Stimulated activated naive B cell treated with anti-CD40 and anti-IgM and Interleukin-4, amounts not matched to agents 10 μg/mL and 1 μg/mL and 100 μg/mL, for 72 hours (primary cell): ENCODE results near the gene MRTFA.

Experiments
- ATAC-seq, 2 donors: fragments of 150-1000 bp; cut with Tn5 transposase; replicated peaks; 2 replicates each; pipeline ENCODE4 v1.10.0; 2021; ENCODE audit warnings: moderate library complexity in 1 of 2
- DNase-seq: peaks from one replicate; pipeline ENCODE4 v3.0.0; 2021
- H3K27ac Mint-ChIP-seq: one replicate; pipeline ENCODE4 v1.8.0; 2022; ENCODE audit warnings: mild to moderate bottlenecking, mixed read lengths
- H3K27me3 Mint-ChIP-seq, 2 donors: one replicate each; pipeline ENCODE4 v1.8.0; 2022; ENCODE audit warnings: mixed read lengths in 2 of 2
- H3K36me3 Mint-ChIP-seq, 2 donors: one replicate each; pipeline ENCODE4 v1.8.0; 2022; ENCODE audit warnings: mixed read lengths in 2 of 2, mild to moderate bottlenecking in 1 of 2
- H3K4me1 Mint-ChIP-seq, 2 donors: one replicate each; pipeline ENCODE4 v1.8.0; 2022; ENCODE audit warnings: mixed read lengths in 2 of 2, mild to moderate bottlenecking in 1 of 2
- H3K4me3 Mint-ChIP-seq, 2 donors: one replicate each; pipeline ENCODE4 v1.8.0; 2022; ENCODE audit warnings: mild to moderate bottlenecking in 2 of 2, mixed read lengths in 2 of 2, moderate library complexity in 1 of 2
- H3K9me3 Mint-ChIP-seq, 2 donors: one replicate each; pipeline ENCODE4 v1.8.0; 2022; ENCODE audit warnings: mixed read lengths in 2 of 2, mild to moderate bottlenecking in 1 of 2

The MRTFA gene

GRCh38 chr22:40416636-40417035 is 219.9 kb downstream of the MRTFA start:
- ATAC-seq (no peak), DNase-seq (no peak)
- Mint-ChIP-seq H3K4me1 (peaks cover 54 to 71% of the 10 kb centered on the region in 2 donors), H3K27me3 (no peaks in the 10 kb centered on the region), H3K9me3 (no peaks in the 10 kb centered on the region), H3K27ac (peak overlapping the region; percentile 95), H3K4me3 (peak overlapping the region; percentile 68 to 73), H3K36me3 (peaks cover 48 to 64% of the 10 kb centered on the region in 2 donors)

GRCh38 chr22:40416267-40416570 is 220.3 kb downstream of the MRTFA start:
- H3K27me3 Mint-ChIP-seq, result no peaks in the 10 kb centered on the region
- peak overlapping the region; percentile 68 to 73 for H3K4me3 Mint-ChIP-seq
- ATAC-seq (no peak), DNase-seq (no peak)
- no peaks in the 10 kb centered on the region for H3K9me3 Mint-ChIP-seq
- peaks cover 57 to 76% of the 10 kb centered on the region in 2 donors for H3K4me1 Mint-ChIP-seq
- peak overlapping the region; percentile 95 for H3K27ac Mint-ChIP-seq
- H3K36me3 Mint-ChIP-seq, result peaks cover 47 to 65% of the 10 kb centered on the region in 2 donors

- DNase-seq (no peak), ATAC-seq (peak; percentile 45 to 49)
- Mint-ChIP-seq H3K4me1 (peaks cover 57 to 79% of the 10 kb centered on the region in 2 donors), H3K9me3 (no peaks in the 10 kb centered on the region), H3K4me3 (peak overlapping the region; percentile 68 to 73), H3K27ac (peak overlapping the region; percentile 95), H3K27me3 (no peaks in the 10 kb centered on the region), H3K36me3 (peaks cover 46 to 64% of the 10 kb centered on the region in 2 donors)
These were observed 220.8 kb downstream of the MRTFA start for GRCh38 chr22:40415531-40416266.

DNA sequence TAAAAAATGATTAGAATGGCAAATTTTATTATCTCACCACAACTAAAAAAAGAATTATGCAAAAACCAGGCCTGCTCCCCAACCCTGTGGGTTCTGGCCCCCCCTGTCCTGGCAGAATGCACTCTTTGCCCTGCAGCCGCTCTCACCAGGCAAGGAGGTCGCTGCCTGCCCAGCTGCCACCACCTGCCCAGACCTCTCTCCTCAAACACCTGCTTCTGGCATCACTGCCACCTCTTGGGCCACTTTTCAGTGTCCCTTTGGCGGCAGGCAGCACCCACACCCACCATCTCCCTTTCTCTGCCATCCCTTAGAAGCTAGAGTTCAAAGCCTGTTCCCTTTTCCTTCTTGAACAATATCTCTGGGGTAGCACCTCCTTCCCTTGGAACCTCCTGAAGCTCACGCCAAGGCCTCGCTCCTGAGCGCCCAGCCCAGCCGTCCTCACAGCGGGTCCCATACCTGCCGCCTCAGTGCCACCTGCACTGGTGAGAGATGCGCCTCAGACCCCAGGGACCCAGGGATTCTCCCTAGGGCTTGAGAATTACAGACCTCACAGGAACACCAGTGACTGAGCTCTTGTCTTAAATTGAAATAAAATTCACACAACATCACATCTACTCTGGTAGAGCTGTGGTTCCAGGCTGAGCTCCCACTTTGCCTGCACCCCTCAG is 221.5 kb downstream of the MRTFA start:
- H3K4me1 Mint-ChIP-seq, result peaks cover 56 to 85% of the 10 kb centered on the region in 2 donors
- DNase-seq, result no peak
- peaks cover 48 to 63% of the 10 kb centered on the region in 2 donors for H3K36me3 Mint-ChIP-seq
- peak; percentile 18 to 21 for ATAC-seq
- H3K4me3 Mint-ChIP-seq, result peak overlapping the region; percentile 68 to 73
- H3K27ac Mint-ChIP-seq, result peak overlapping the region; percentile 95
- no peaks in the 10 kb centered on the region for H3K9me3 Mint-ChIP-seq
- no peaks in the 10 kb centered on the region for H3K27me3 Mint-ChIP-seq

DNA sequence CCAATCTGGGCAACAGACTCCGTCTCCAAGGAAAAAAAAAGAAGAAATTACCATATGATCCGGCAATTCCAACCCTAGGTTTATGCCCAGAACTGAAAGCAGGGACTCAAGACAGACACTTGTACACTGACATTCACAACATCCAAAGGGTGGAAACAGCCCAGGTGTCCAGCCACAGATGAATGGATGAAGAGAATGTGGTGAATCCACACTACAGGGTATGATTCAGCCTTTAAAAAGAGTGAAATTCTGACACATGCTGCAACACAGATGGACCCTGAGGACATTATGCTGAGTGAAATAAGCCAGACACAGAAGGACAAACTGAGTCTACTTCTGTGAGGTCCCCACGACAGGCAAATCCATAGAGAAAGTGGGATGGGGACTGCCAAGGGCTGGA is 222.2 kb downstream of the MRTFA start:
- H3K4me1 Mint-ChIP-seq, result peaks cover 50 to 88% of the 10 kb centered on the region in 2 donors
- H3K4me3 Mint-ChIP-seq, result peak overlapping the region; percentile 69 to 73
- DNase-seq, result no peak
- peaks cover 49 to 62% of the 10 kb centered on the region in 2 donors for H3K36me3 Mint-ChIP-seq
- peak overlapping the region; percentile 93 for H3K27ac Mint-ChIP-seq
- no peaks in the 10 kb centered on the region for H3K9me3 Mint-ChIP-seq
- H3K27me3 Mint-ChIP-seq, result no peaks in the 10 kb centered on the region
- peak in 1 of 2 donors; percentile 9 for ATAC-seq

- Mint-ChIP-seq H3K27ac (peak overlapping the region; percentile 93), H3K27me3 (no peaks in the 10 kb centered on the region), H3K36me3 (peaks cover 52 to 66% of the 10 kb centered on the region in 2 donors), H3K4me1 (peaks cover 48 to 89% of the 10 kb centered on the region in 2 donors), H3K4me3 (peak overlapping the region; percentile 69 to 73), H3K9me3 (no peaks in the 10 kb centered on the region)
- DNase-seq (no peak), ATAC-seq (no peak)
These were observed 222.6 kb downstream of the MRTFA start for GRCh38 chr22:40413873-40414272.

DNA sequence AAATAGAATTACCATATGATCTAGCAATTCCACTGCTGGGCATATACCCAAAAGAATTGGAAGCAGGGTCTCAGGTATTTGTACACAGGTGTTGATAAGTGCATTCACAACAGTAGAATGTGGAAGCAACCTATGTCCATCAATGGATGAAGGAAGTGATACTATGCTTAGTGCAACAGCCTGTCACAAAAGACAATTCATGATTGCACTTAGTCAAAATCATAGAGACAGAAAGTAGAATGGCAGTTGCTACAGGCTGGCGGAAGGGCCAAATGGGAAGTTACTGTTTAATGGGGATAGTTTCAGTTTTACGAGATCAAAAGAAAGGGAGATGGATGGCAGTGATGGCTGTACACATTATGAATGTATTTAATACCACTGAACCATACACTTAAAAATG is 224.1 kb downstream of the MRTFA start:
- peaks cover 41 to 82% of the 10 kb centered on the region in 2 donors for H3K4me1 Mint-ChIP-seq
- DNase-seq (no peak), ATAC-seq (peak; percentile 79 to 80)
- H3K9me3 Mint-ChIP-seq, result no peaks in the 10 kb centered on the region
- no peaks in the 10 kb centered on the region for H3K27me3 Mint-ChIP-seq
- H3K27ac Mint-ChIP-seq, result peak overlapping the region; percentile 37
- peaks cover 61 to 70% of the 10 kb centered on the region in 2 donors for H3K36me3 Mint-ChIP-seq
- peak overlapping the region; percentile 23 to 56 for H3K4me3 Mint-ChIP-seq

DNA sequence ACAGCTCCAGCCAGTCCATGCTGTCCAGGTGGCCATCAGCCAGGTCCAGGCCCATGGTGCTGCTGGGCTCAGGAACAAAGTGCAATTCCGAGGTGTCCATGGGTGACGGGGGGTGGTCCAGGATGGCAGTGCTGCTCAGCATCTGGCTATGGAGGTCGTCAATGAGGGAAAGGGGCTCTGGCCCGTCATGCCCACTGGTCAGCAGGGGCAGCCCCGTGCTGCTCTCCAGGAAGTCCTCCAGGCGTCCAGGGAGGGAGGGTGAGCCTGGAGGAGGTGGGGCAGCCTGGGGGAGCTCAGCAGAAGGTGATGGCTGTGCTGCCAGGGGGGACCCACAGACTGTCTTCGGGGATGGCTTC is 225.0 kb downstream of the MRTFA start:
- H3K27me3 Mint-ChIP-seq, result no peaks in the 10 kb centered on the region
- H3K4me1 Mint-ChIP-seq, result peaks cover 36 to 73% of the 10 kb centered on the region in 2 donors
- peak overlapping the region in 1 of 2 donors; percentile 11 for H3K4me3 Mint-ChIP-seq
- H3K27ac Mint-ChIP-seq, result peak overlapping the region; percentile 77
- ATAC-seq, result no peak
- H3K9me3 Mint-ChIP-seq, result no peaks in the 10 kb centered on the region
- no peak for DNase-seq
- peaks cover 61 to 75% of the 10 kb centered on the region in 2 donors for H3K36me3 Mint-ChIP-seq

DNA sequence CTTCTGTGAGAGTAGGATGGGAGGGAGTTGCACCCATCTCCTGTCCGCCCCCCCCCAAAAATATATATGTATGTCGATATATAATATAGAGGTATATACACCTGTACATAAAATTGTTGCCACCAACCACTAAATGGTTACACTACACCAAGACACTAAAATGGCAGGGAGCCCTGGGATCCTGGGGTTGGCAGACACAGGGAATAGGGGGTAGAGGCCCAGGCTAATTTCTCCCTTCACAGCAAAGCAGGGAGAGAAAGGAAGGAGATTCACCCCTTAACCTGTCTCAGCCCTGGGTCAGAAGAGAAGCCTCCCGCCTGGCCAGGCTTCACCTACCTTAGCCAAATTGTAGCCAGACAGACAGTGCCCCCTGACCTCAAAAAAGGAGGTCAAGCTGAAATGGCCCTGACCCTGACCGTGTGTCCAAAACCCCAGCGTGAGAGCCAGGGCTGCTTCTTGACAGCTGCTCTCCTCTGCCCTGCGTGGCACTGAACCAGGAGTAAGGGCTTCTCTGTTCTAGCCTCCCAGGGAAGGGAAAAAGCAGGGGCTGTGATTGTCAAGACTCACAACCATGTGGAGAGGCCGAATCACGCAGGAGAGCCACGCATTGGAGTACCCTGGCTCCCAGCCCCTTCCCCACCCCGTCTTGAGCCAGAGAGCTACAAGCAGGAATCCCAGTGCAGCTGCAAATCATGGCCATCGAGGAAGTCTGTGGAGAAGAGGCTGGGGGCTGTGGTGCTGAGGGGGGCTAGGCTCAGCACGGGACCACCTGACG is 225.6 kb downstream of the MRTFA start:
- ATAC-seq, result no peak
- peak overlapping the region; percentile 77 for H3K27ac Mint-ChIP-seq
- H3K27me3 Mint-ChIP-seq, result no peaks in the 10 kb centered on the region
- DNase-seq, result no peak
- no peak overlapping the region for H3K4me3 Mint-ChIP-seq
- H3K36me3 Mint-ChIP-seq, result peaks cover 56 to 70% of the 10 kb centered on the region in 2 donors
- no peaks in the 10 kb centered on the region for H3K9me3 Mint-ChIP-seq
- H3K4me1 Mint-ChIP-seq, result peaks cover 31 to 68% of the 10 kb centered on the region in 2 donors

GRCh38 chr22:40410272-40410671 is 226.2 kb downstream of the MRTFA start:
- H3K4me1 Mint-ChIP-seq, result peaks cover 24 to 61% of the 10 kb centered on the region in 2 donors
- H3K4me3 Mint-ChIP-seq, result no peak overlapping the region
- ATAC-seq (no peak), DNase-seq (no peak)
- H3K27ac Mint-ChIP-seq, result peak overlapping the region; percentile 86
- peaks cover 50 to 67% of the 10 kb centered on the region in 2 donors for H3K36me3 Mint-ChIP-seq
- H3K27me3 Mint-ChIP-seq, result no peaks in the 10 kb centered on the region
- H3K9me3 Mint-ChIP-seq, result no peaks in the 10 kb centered on the region

DNA sequence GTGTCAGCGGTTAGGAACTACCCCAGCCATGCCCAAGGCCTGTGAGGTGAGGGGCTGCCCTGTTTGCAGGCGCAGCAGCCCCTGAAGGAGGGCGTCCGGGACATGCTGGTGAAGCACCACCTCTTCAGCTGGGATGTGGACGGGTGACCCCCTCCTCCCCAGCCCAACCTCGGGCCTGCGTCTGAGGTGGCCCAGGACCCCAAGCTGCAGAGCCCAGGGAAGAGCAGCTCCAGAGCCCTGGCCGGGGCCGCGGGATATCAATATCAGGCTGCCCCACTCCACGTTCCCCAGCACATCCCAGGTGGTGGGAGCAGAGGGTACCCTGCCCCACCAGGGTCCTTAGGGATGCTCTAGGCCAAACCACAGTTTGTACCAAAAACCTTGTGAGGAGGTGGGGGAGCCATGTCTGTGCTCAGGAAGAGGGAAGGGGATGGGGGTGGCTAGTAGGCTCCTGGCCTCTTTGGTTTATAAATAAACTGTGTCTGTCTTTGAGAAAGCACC is 226.9 kb downstream of the MRTFA start:
- no peaks in the 10 kb centered on the region for H3K9me3 Mint-ChIP-seq
- H3K36me3 Mint-ChIP-seq, result peaks cover 46 to 61% of the 10 kb centered on the region in 2 donors
- H3K27ac Mint-ChIP-seq, result peak overlapping the region; percentile 82
- DNase-seq (no peak), ATAC-seq (no peak)
- peak overlapping the region in 1 of 2 donors; percentile 16 for H3K4me3 Mint-ChIP-seq
- peaks cover 18 to 55% of the 10 kb centered on the region in 2 donors for H3K4me1 Mint-ChIP-seq
- no peaks in the 10 kb centered on the region for H3K27me3 Mint-ChIP-seq

DNA sequence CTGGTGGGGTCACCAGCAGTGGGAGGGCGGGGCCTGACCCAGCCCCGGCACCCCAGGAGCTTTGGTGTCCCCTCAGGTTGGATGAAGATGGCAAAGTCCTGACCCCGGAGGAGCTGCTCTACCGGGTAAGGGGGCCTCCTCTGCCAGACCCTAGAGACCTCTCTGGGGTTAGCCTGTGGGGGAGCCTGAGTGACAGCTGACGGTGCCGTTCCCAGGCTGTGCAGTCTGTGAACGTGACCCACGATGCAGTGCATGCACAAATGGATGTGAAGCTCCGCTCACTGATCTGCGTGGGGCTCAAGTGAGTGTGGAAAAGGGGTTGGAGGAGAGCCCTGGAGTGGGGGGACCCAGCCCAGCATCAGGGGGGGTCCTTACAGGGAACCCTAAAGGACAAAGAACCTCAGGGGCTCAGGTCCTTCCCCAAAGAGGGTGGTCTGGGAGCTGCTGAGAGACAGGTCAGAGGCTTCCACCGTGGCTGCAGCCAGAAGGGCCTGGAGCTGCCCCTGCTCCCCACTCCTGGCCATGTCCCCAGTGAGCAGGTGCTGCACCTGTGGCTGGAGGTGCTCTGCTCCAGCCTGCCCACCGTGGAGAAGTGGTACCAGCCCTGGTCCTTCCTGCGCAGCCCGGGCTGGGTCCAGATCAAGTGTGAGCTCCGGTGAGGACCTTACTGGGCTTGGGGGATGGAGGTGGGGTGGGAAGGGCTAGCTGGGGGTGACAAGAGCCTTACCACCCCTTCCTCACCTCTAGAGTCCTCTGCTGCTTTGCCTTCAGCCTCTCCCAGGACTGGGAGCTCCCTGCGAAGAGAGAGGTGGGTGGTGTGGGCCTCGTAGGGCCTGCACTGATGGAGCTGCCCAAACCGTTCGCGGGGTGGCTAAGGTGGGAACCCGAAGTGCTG is 227.6 kb downstream of the MRTFA start:
- Mint-ChIP-seq H3K4me1 (peaks cover 17 to 48% of the 10 kb centered on the region in 2 donors), H3K27ac (peak overlapping the region; percentile 82), H3K9me3 (no peaks in the 10 kb centered on the region), H3K4me3 (peak overlapping the region; percentile 16 to 17), H3K36me3 (peaks cover 41 to 62% of the 10 kb centered on the region in 2 donors), H3K27me3 (no peaks in the 10 kb centered on the region)
- ATAC-seq (no peak), DNase-seq (no peak)

DNA sequence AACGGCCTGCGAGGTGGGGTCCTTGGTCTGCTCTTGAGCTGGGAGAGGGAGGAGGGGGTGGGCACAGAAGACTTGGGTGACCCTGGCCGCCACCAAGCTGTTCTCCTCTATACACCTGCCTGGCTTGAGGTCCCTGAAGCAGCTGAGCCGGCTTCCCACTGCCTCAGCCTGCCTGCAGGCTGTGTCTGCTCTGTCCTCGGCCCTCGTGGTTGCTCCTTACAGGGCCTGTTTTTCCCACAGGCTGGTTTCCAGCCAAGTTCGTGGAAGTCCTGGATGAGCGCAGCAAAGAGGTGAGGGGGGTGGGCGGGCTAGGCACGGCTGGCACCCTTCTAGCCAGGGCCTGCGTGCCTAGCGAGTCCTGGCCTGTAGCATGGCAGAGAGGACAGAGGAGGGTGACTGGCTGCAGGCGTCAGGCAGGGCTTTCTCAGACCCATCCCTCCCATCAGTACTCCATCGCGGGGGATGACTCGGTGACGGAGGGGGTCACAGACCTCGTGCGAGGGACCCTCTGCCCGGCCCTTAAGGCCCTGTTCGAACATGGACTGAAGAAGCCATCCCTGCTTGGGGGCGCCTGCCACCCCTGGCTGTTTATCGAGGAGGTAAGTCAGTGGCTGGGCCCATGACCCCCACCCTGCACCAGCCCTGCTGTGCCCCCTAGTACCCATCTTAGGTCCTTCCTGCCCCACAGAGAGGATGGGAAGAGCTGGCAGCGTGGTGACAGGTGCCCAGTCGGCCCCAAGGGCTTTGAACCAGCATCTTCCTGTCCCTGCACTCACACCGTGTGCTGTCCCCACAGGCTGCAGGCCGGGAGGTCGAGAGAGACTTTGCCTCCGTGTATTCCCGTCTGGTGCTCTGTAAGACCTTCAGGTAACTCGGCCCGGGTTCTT is 228.4 kb downstream of the MRTFA start:
- H3K4me3 Mint-ChIP-seq, result no peak overlapping the region
- ATAC-seq (no peak), DNase-seq (no peak)
- peak overlapping the region; percentile 82 for H3K27ac Mint-ChIP-seq
- peaks cover 21 to 49% of the 10 kb centered on the region in 2 donors for H3K4me1 Mint-ChIP-seq
- H3K36me3 Mint-ChIP-seq, result peaks cover 42 to 68% of the 10 kb centered on the region in 2 donors
- H3K27me3 Mint-ChIP-seq, result no peaks in the 10 kb centered on the region
- H3K9me3 Mint-ChIP-seq, result no peaks in the 10 kb centered on the region
